ENCODE measurements around the gene NXNL1.
"Not testable (repeated sequence)": the region's sequence is repeated elsewhere in the genome, so short reads cannot be mapped to it uniquely, and the experiment has no call there.

NXNL1 gene

DNA sequence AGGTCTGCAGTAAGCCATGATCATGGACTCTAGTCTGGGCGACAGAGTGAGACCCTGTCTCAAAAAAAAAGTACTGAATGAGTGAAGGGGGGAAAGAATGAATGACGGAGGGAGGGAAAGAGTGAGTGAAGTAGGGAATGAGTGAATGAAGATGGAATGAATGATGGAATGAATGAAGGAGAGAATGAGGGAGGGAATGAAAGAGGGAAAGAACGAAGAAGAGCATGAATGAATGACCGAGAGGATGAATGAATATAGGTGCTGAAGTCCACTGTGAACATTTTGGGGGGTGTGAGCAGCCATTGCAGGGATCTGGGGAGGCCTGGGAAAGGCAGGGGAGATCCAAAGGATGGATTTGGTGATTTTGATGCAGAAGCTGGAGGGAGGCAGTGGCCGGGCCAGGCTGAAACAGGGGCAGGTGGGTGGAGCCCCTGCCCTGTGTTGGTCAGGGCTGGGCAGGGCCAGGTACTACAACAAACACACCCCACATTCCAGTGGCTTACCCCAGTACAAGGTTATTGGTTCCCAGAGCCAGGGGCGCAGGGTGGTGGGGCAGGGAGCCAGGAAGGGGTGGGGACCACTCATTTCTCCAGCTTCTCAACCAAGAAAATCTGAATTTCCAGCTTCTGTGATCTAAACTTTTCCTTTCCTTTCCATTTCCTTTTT, 23.9 kb upstream of the NXNL1 start:
- no peaks in the 10 kb centered on the region for H3K9me3 ChIP-seq (ENCODE audit: control insufficient read depth in 1 of 2, low read length in 2 of 2)
- peaks cover 0 to 7% of the 10 kb centered on the region in 2 donors for H3K4me1 ChIP-seq (ENCODE audit: control insufficient read depth in 1 of 2, insufficient read depth in 2 of 2, low read length in 2 of 2)
- H3K27ac ChIP-seq (ENCODE audit: low read length): no peak overlapping the region
- no peaks in the 10 kb centered on the region for H3K27me3 ChIP-seq (ENCODE audit: low read depth, low read length)
- H3K36me3 ChIP-seq (ENCODE audit: control insufficient read depth in 1 of 2, insufficient read depth in 2 of 2, low read length in 2 of 2): peaks cover 0 to 4% of the 10 kb centered on the region in 2 donors
- no peak overlapping the region for H3K4me3 ChIP-seq (ENCODE audit: low read depth in 1 of 2, low read length in 2 of 2)

- no peak overlapping the region for H3K27ac ChIP-seq (ENCODE audit: low read length)
- no peak overlapping the region for H3K4me3 ChIP-seq (ENCODE audit: low read depth in 1 of 2, low read length in 2 of 2)
- no peaks in the 10 kb centered on the region for H3K9me3 ChIP-seq (ENCODE audit: control insufficient read depth in 1 of 2, low read length in 2 of 2)
- H3K27me3 ChIP-seq (ENCODE audit: low read depth, low read length): no peaks in the 10 kb centered on the region
- H3K4me1 ChIP-seq (ENCODE audit: control insufficient read depth in 1 of 2, insufficient read depth in 2 of 2, low read length in 2 of 2): peaks cover 0 to 5% of the 10 kb centered on the region in 2 donors
- peaks cover 0 to 4% of the 10 kb centered on the region in 2 donors for H3K36me3 ChIP-seq (ENCODE audit: control insufficient read depth in 1 of 2, insufficient read depth in 2 of 2, low read length in 2 of 2)
Measured at GRCh38 chr19:17483605-17484002, 22.9 kb upstream of the NXNL1 start.

GRCh38 chr19:17482877-17483604, 22.3 kb upstream of the NXNL1 start:
- Histone ChIP-seq H3K4me1 (ENCODE audit: control insufficient read depth in 1 of 2, insufficient read depth in 2 of 2, low read length in 2 of 2) (no peaks in the 10 kb centered on the region), H3K27ac (ENCODE audit: low read length) (no peak overlapping the region), H3K4me3 (ENCODE audit: low read depth in 1 of 2, low read length in 2 of 2) (no peak overlapping the region), H3K9me3 (ENCODE audit: control insufficient read depth in 1 of 2, low read length in 2 of 2) (no peaks in the 10 kb centered on the region), H3K27me3 (ENCODE audit: low read depth, low read length) (no peaks in the 10 kb centered on the region), H3K36me3 (ENCODE audit: control insufficient read depth in 1 of 2, insufficient read depth in 2 of 2, low read length in 2 of 2) (peaks cover 0 to 4% of the 10 kb centered on the region in 2 donors)

DNA sequence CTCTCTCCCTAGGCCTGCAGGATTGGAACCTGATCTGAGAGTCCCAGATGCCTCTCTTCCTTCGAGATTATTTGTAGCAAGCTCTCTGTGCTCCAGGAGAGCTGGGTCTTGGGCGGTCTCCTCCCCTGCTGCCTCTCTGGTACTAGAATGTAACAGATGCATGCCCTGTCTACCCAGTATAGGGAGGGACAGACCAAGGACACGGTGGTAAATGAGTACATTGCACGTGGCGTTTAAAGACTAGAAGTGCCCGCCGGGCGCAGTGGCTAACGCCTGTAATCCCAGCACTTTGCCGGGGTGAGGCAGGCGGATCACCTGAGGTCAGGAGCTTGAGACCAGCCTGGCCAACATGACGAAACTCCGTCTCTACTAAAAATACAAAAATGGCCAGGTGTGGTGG, 21.3 kb upstream of the NXNL1 start:
- no peaks in the 10 kb centered on the region for H3K36me3 ChIP-seq (ENCODE audit: control insufficient read depth in 1 of 2, insufficient read depth in 2 of 2, low read length in 2 of 2)
- H3K27me3 ChIP-seq (ENCODE audit: low read depth, low read length): no peaks in the 10 kb centered on the region
- H3K4me3 ChIP-seq (ENCODE audit: low read depth in 1 of 2, low read length in 2 of 2): no peak overlapping the region
- no peaks in the 10 kb centered on the region for H3K9me3 ChIP-seq (ENCODE audit: control insufficient read depth in 1 of 2, low read length in 2 of 2)
- no peak overlapping the region for H3K27ac ChIP-seq (ENCODE audit: low read length)
- no peaks in the 10 kb centered on the region for H3K4me1 ChIP-seq (ENCODE audit: control insufficient read depth in 1 of 2, insufficient read depth in 2 of 2, low read length in 2 of 2)

GRCh38 chr19:17479325-17479791, 18.6 kb upstream of the NXNL1 start:
- Histone ChIP-seq H3K27me3 (ENCODE audit: low read depth, low read length) (no peaks in the 10 kb centered on the region), H3K4me3 (ENCODE audit: low read depth in 1 of 2, low read length in 2 of 2) (no peak overlapping the region), H3K4me1 (ENCODE audit: control insufficient read depth in 1 of 2, insufficient read depth in 2 of 2, low read length in 2 of 2) (peaks cover 4 to 12% of the 10 kb centered on the region in 2 donors), H3K27ac (ENCODE audit: low read length) (no peak overlapping the region), H3K9me3 (ENCODE audit: control insufficient read depth in 1 of 2, low read length in 2 of 2) (no peaks in the 10 kb centered on the region), H3K36me3 (ENCODE audit: control insufficient read depth in 1 of 2, insufficient read depth in 2 of 2, low read length in 2 of 2) (no peaks in the 10 kb centered on the region)

- Histone ChIP-seq H3K27ac (ENCODE audit: low read length) (peak overlapping the region; percentile 54), H3K9me3 (ENCODE audit: control insufficient read depth in 1 of 2, low read length in 2 of 2) (no peaks in the 10 kb centered on the region), H3K27me3 (ENCODE audit: low read depth, low read length) (no peaks in the 10 kb centered on the region), H3K4me1 (ENCODE audit: control insufficient read depth in 1 of 2, insufficient read depth in 2 of 2, low read length in 2 of 2) (peaks cover 10 to 24% of the 10 kb centered on the region in 2 donors), H3K36me3 (ENCODE audit: control insufficient read depth in 1 of 2, insufficient read depth in 2 of 2, low read length in 2 of 2) (no peaks in the 10 kb centered on the region), H3K4me3 (ENCODE audit: low read depth in 1 of 2, low read length in 2 of 2) (no peak overlapping the region)
Measured at GRCh38 chr19:17475541-17476115, 14.9 kb upstream of the NXNL1 start.

DNA sequence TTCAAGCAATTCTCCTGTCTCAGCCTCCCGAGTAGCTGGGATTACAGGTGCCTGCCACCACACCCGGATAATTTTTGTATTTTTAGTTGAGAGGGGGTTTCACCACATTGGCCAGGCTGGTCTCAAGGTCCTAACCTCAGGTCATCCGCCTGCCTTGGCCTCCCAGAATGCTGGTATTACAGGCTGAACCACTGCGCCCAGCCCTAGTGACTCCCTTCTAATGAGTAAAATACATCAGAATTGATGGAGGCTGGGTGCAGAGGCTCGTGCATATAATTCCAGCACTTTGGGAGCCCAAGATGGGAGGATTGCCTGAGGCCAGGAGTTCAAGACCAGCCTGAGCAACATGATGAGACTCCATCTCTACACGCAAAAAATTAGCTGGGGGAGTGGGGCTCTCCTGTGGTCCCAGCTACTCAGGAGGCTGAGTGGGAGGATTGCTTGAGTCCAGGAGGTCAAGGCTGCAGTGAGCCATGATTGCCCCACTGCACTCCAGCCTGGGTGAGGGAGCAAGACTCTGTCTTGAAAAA, 14.3 kb upstream of the NXNL1 start:
- Histone ChIP-seq H3K27ac (ENCODE audit: low read length) (peak overlapping the region; percentile 54), H3K4me1 (ENCODE audit: control insufficient read depth in 1 of 2, insufficient read depth in 2 of 2, low read length in 2 of 2) (peaks cover 10 to 24% of the 10 kb centered on the region in 2 donors)
- H3K27me3 ChIP-seq (ENCODE audit: low read depth, low read length); H3K9me3 ChIP-seq (ENCODE audit: control insufficient read depth in 1 of 2, low read length in 2 of 2); H3K4me3 ChIP-seq (ENCODE audit: low read depth in 1 of 2, low read length in 2 of 2); H3K36me3 ChIP-seq (ENCODE audit: control insufficient read depth in 1 of 2, insufficient read depth in 2 of 2, low read length in 2 of 2): not testable (repeated sequence)

GRCh38 chr19:17473041-17473440, 12.3 kb upstream of the NXNL1 start:
- H3K36me3 ChIP-seq (ENCODE audit: control insufficient read depth in 1 of 2, insufficient read depth in 2 of 2, low read length in 2 of 2): no peaks in the 10 kb centered on the region
- peaks cover 14 to 35% of the 10 kb centered on the region in 2 donors for H3K4me1 ChIP-seq (ENCODE audit: control insufficient read depth in 1 of 2, insufficient read depth in 2 of 2, low read length in 2 of 2)
- H3K4me3 ChIP-seq (ENCODE audit: low read depth in 1 of 2, low read length in 2 of 2): no peak overlapping the region
- no peaks in the 10 kb centered on the region for H3K9me3 ChIP-seq (ENCODE audit: control insufficient read depth in 1 of 2, low read length in 2 of 2)
- H3K27ac ChIP-seq (ENCODE audit: low read length): no peak overlapping the region
- no peaks in the 10 kb centered on the region for H3K27me3 ChIP-seq (ENCODE audit: low read depth, low read length)

DNA sequence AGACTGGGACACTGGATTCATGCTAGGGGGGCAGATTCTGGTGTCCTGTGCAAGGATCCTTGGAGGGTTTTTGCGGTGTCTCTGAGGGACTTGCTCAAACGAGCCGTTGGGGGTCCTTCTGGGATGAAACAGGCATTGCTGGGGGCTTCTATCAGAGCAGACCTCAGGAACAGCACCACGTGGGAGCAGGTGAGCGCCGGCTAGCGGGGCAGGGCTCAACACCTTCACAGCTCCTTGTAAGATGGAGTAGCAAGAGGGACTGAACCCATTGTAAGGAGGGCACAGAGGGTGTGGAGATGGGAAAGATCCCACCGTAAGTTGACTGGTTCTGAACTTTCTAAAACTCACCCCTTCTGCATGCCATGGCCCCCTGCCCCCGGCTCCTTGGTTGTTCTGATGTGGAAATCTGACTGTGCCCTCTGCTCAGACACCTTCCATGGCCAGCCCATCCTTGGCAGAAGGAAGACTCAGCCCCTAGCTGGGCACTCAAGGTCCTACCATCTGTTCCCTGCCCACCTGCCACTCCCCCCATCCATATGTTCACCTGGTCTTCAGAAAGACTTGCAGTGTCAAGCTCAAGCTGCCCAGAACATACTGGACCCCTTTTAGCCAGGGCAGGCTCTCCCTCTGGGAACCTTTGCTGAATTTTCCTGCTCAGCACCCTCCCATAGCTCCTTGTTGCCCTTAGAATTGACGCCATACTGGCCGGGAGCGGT, 10.8 kb upstream of the NXNL1 start:
- H3K27ac ChIP-seq (ENCODE audit: low read length): no peak overlapping the region
- H3K9me3 ChIP-seq (ENCODE audit: control insufficient read depth in 1 of 2, low read length in 2 of 2): no peaks in the 10 kb centered on the region
- no peaks in the 10 kb centered on the region for H3K27me3 ChIP-seq (ENCODE audit: low read depth, low read length)
- no peaks in the 10 kb centered on the region for H3K36me3 ChIP-seq (ENCODE audit: control insufficient read depth in 1 of 2, insufficient read depth in 2 of 2, low read length in 2 of 2)
- H3K4me1 ChIP-seq (ENCODE audit: control insufficient read depth in 1 of 2, insufficient read depth in 2 of 2, low read length in 2 of 2): peaks cover 14 to 35% of the 10 kb centered on the region in 2 donors
- H3K4me3 ChIP-seq (ENCODE audit: low read depth in 1 of 2, low read length in 2 of 2): peak overlapping the region; percentile 75 to 78

DNA sequence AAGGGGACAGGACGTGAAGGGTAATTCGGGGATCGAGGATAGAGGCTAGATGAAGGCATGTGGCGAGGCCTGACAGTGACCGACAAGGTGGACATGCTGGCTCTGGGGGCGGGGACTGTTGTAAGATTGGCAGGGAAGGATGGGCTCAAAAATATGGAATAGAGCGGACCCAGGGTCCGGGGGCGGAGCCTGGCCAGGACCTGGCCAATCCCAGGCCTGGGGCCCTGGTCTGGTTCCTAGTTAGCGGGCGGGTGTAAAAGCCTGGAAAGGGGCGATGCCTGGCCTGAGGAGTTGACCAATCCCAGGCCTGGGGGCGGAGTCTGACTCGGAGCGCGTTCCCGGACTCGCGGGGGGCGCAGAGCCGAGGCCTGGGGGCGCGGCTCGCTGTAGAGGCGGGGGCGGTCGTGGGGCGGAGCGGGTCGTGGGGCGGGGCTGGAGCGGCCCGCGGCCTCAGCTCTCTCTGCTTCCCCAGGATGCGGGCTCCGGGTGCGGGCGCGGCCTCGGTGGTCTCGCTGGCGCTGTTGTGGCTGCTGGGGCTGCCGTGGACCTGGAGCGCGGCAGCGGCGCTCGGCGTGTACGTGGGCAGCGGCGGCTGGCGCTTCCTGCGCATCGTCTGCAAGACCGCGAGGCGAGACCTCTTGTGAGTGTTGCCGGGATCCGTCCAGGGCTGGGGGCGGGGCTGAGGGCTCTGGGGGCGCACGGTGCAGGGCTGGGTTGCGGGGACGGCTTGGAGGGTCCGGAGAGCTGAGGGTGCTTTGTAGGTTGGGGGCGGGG, 9.5 kb upstream of the NXNL1 start, which contains the start of gene SLC27A1:
Gene SLC27A1 (plus strand): TSS at position 457 of the 774 bp plus-strand sequence. CDS start 17 bp downstream, at position 474.
- Histone ChIP-seq H3K27ac (ENCODE audit: low read length) (peak within 1 kb of the TSS; percentile 72), H3K36me3 (ENCODE audit: control insufficient read depth in 1 of 2, insufficient read depth in 2 of 2, low read length in 2 of 2) (no peaks in the 10 kb centered on the region), H3K9me3 (ENCODE audit: control insufficient read depth in 1 of 2, low read length in 2 of 2) (no peaks in the 10 kb centered on the region), H3K27me3 (ENCODE audit: low read depth, low read length) (no peaks in the 10 kb centered on the region), H3K4me1 (ENCODE audit: control insufficient read depth in 1 of 2, insufficient read depth in 2 of 2, low read length in 2 of 2) (peaks cover 10 to 29% of the 10 kb centered on the region in 2 donors), H3K4me3 (ENCODE audit: low read depth in 1 of 2, low read length in 2 of 2) (peak within 1 kb of the TSS; percentile 75 to 78)

Measured in muscle layer of duodenum (tissue), 2 donors.